ENCODE data around the gene HOXC12.

The HOXC12 gene

GRCh38 chr12:53950437-53950773 lies 4.3 kb upstream of the HOXC12 start:
- Mint-ChIP-seq H3K36me3 (ENCODE audit: low read depth) (no peaks in the 10 kb centered on the region), H3K4me1 (peaks cover 6% of the 10 kb centered on the region), H3K4me3 (no peak overlapping the region), H3K27me3 (ENCODE audit: low read depth) (peaks cover 100% of the 10 kb centered on the region), H3K9me3 (no peaks in the 10 kb centered on the region), H3K27ac (no peak overlapping the region)
- no peak for TF ChIP-seq CTCF (IDR thresholded peaks at IDR 0.05; ENCODE audit: unreplicated experiment in 3 of 3)

- no peak overlapping the region for H3K27ac Mint-ChIP-seq
- no peaks in the 10 kb centered on the region for H3K9me3 Mint-ChIP-seq
- peaks cover 6% of the 10 kb centered on the region for H3K4me1 Mint-ChIP-seq
- H3K27me3 Mint-ChIP-seq (ENCODE audit: low read depth): peaks cover 100% of the 10 kb centered on the region
- peak overlapping the region in 1 of 3 experiments; percentile 23 for H3K4me3 Mint-ChIP-seq
- H3K36me3 Mint-ChIP-seq (ENCODE audit: low read depth): no peaks in the 10 kb centered on the region
- TF ChIP-seq CTCF (IDR thresholded peaks at IDR 0.05; ENCODE audit: unreplicated experiment in 3 of 3): no peak
These were observed 3.7 kb upstream of the HOXC12 start for GRCh38 chr12:53950789-53951576.

- Mint-ChIP-seq H3K27ac (no peak overlapping the region), H3K4me3 (no peak overlapping the region), H3K27me3 (ENCODE audit: low read depth) (peaks cover 100% of the 10 kb centered on the region), H3K9me3 (no peaks in the 10 kb centered on the region), H3K4me1 (peaks cover 6% of the 10 kb centered on the region), H3K36me3 (ENCODE audit: low read depth) (no peaks in the 10 kb centered on the region)
- TF ChIP-seq CTCF (IDR thresholded peaks at IDR 0.05; ENCODE audit: unreplicated experiment in 3 of 3): no peak
These were observed 2.9 kb upstream of the HOXC12 start for GRCh38 chr12:53951577-53952334.

- H3K4me1 Mint-ChIP-seq: peaks cover 6% of the 10 kb centered on the region
- TF ChIP-seq CTCF (IDR thresholded peaks at IDR 0.05; ENCODE audit: unreplicated experiment in 3 of 3): no peak
- peaks cover 100% of the 10 kb centered on the region for H3K27me3 Mint-ChIP-seq (ENCODE audit: low read depth)
- no peaks in the 10 kb centered on the region for H3K9me3 Mint-ChIP-seq
- H3K36me3 Mint-ChIP-seq (ENCODE audit: low read depth): no peaks in the 10 kb centered on the region
- no peak overlapping the region for H3K27ac Mint-ChIP-seq
- H3K4me3 Mint-ChIP-seq: no peak overlapping the region
These were observed 2.4 kb upstream of the HOXC12 start for GRCh38 chr12:53952335-53952694.

- H3K27me3 Mint-ChIP-seq (ENCODE audit: low read depth): peaks cover 100% of the 10 kb centered on the region
- H3K27ac Mint-ChIP-seq: no peak overlapping the region
- no peak for TF ChIP-seq CTCF (IDR thresholded peaks at IDR 0.05; ENCODE audit: unreplicated experiment in 3 of 3)
These were observed 1.6 kb upstream of the HOXC12 start for GRCh38 chr12:53952871-53953734.

More at GRCh38 chr12:53952871-53953734, 1.6 kb upstream of the HOXC12 start:
- Mint-ChIP-seq H3K4me1 (peaks cover 6% of the 10 kb centered on the region), H3K4me3 (no peak overlapping the region), H3K9me3 (no peaks in the 10 kb centered on the region), H3K36me3 (ENCODE audit: low read depth) (no peaks in the 10 kb centered on the region)
